Glutamatergic neuron (in vitro differentiated cells): ENCODE data around the gene TNFAIP8. TPM values are rescaled to one million over a fixed set of nuclear protein-coding genes. Genes with fewer than 3 reads are reported as not detected.

Experiments used
- DNase-seq: peaks from one replicate; pipeline ENCODE4 v3.0.0; 2022
- H3K27ac Mint-ChIP-seq: one replicate; pipeline ENCODE4 v1.8.0; 2020; ENCODE audit warnings: mild to moderate bottlenecking, mixed read lengths, inconsistent platforms; ENCODE audit not compliant: unreplicated experiment
- H3K27me3 Mint-ChIP-seq: one replicate; pipeline ENCODE4 v1.8.0; 2020; ENCODE audit warnings: mild to moderate bottlenecking, moderate library complexity, mixed read lengths, inconsistent platforms; ENCODE audit not compliant: unreplicated experiment
- H3K36me3 Mint-ChIP-seq: one replicate; pipeline ENCODE4 v1.8.0; 2020; ENCODE audit warnings: mild to moderate bottlenecking, mixed read lengths, inconsistent platforms; ENCODE audit not compliant: unreplicated experiment
- H3K4me1 Mint-ChIP-seq: one replicate; pipeline ENCODE4 v1.8.0; 2020; ENCODE audit warnings: mild to moderate bottlenecking, low read depth, mixed read lengths, inconsistent platforms; ENCODE audit not compliant: unreplicated experiment
- H3K4me3 Mint-ChIP-seq: one replicate; pipeline ENCODE4 v1.8.0; 2020; ENCODE audit warnings: mild to moderate bottlenecking, mixed read lengths, inconsistent platforms; ENCODE audit not compliant: unreplicated experiment
- H3K9me3 Mint-ChIP-seq: one replicate; pipeline ENCODE4 v1.8.0; 2020; ENCODE audit warnings: mild to moderate bottlenecking, moderate library complexity, mixed read lengths, inconsistent platforms; ENCODE audit not compliant: unreplicated experiment
- CTCF ChIP-seq: fragments of 200-600 bp; sonication (generic); IDR thresholded peaks from one replicate; pipeline ENCODE4 v1.5.0; 2021; ENCODE audit not compliant: partially characterized antibody, unreplicated experiment
- total RNA-seq: library from RNA; stranded (reverse); fragmentation: NEBNext Ultra II Directional; extraction: Animal tissue kit (Norgen Biotek cat#: 25700); gene quantifications from one replicate; pipeline ENCODE4 v1.2.1, GENCODE V29; 2021; ENCODE audit not compliant: unreplicated experiment

Gene TNFAIP8
- total RNA-seq, 1 donor from 2014 or later: 2.5 TPM

- no peak for DNase-seq
- H3K27ac Mint-ChIP-seq: no peak overlapping the region
- no peaks in the 10 kb centered on the region for H3K27me3 Mint-ChIP-seq
- H3K36me3 Mint-ChIP-seq: no peaks in the 10 kb centered on the region
- H3K4me3 Mint-ChIP-seq: no peak overlapping the region
- H3K4me1 Mint-ChIP-seq: peaks cover 2% of the 10 kb centered on the region
- no peak for TF ChIP-seq CTCF
- peaks cover 1% of the 10 kb centered on the region for H3K9me3 Mint-ChIP-seq
These were observed 42.6 kb upstream of the TNFAIP8 start for GRCh38 chr5:119313197-119313596.

- H3K27me3 Mint-ChIP-seq: no peaks in the 10 kb centered on the region
- H3K36me3 Mint-ChIP-seq: no peaks in the 10 kb centered on the region
- H3K9me3 Mint-ChIP-seq: no peaks in the 10 kb centered on the region
- no peaks in the 10 kb centered on the region for H3K4me1 Mint-ChIP-seq
- TF ChIP-seq CTCF: no peak
- DNase-seq: no peak
- H3K4me3 Mint-ChIP-seq: no peak overlapping the region
- H3K27ac Mint-ChIP-seq: no peak overlapping the region
These were observed 41.9 kb upstream of the TNFAIP8 start for GRCh38 chr5:119313658-119314605.

- no peaks in the 10 kb centered on the region for H3K4me1 Mint-ChIP-seq
- H3K9me3 Mint-ChIP-seq: no peaks in the 10 kb centered on the region
- no peak for TF ChIP-seq CTCF
- no peak overlapping the region for H3K27ac Mint-ChIP-seq
- no peak overlapping the region for H3K4me3 Mint-ChIP-seq
- H3K36me3 Mint-ChIP-seq: no peaks in the 10 kb centered on the region
- no peaks in the 10 kb centered on the region for H3K27me3 Mint-ChIP-seq
- no peak for DNase-seq
These were observed 40.3 kb upstream of the TNFAIP8 start for GRCh38 chr5:119315516-119315949.

- no peak for DNase-seq
- Mint-ChIP-seq H3K27me3 (no peaks in the 10 kb centered on the region), H3K4me1 (no peaks in the 10 kb centered on the region), H3K27ac (no peak overlapping the region), H3K36me3 (no peaks in the 10 kb centered on the region), H3K9me3 (no peaks in the 10 kb centered on the region), H3K4me3 (no peak overlapping the region)
- no peak for TF ChIP-seq CTCF
These were observed 39.7 kb upstream of the TNFAIP8 start for GRCh38 chr5:119316086-119316485.

- Mint-ChIP-seq H3K4me3 (no peak overlapping the region), H3K4me1 (no peaks in the 10 kb centered on the region), H3K9me3 (no peaks in the 10 kb centered on the region), H3K27me3 (no peaks in the 10 kb centered on the region), H3K36me3 (no peaks in the 10 kb centered on the region), H3K27ac (no peak overlapping the region)
- DNase-seq: no peak
- TF ChIP-seq CTCF: no peak
These were observed 38.9 kb upstream of the TNFAIP8 start for GRCh38 chr5:119316906-119317305.
